ENCODE data around the gene CEND1. TPM values are rescaled to one million over a fixed set of nuclear protein-coding genes. Genes with fewer than 3 reads are reported as not detected.

CEND1 gene
- total and polyA plus RNA-seq, 2 of the 4 experiments (the other 2 are of a cell fraction) = 0.90 to 4.0 TPM

GRCh38 chr11:788953-789940 lies 643 bp downstream of the CEND1 start:
- Histone ChIP-seq H2BK20ac (ENCODE audit: low read depth, low read length) (no peak overlapping the region), H3K23ac (ENCODE audit: low read depth, low read length) (no peak overlapping the region), H3K4me1 (ENCODE audit: control insufficient read depth, insufficient read depth, low read length) (peaks cover 5% of the 10 kb centered on the region), H2AFZ (replicated peaks; ENCODE audit: low read length, poor library complexity) (peak overlapping the region; percentile 53), H4K8ac (ENCODE audit: low read depth in 2 of 2, low read length in 2 of 2) (no peak overlapping the region), H3K4me2 (ENCODE audit: low read depth, low read length) (peak overlapping the region; percentile 44; the same call in 1 of the 2 replicates), H3K9ac (ENCODE audit: low read depth, low read length) (no peak overlapping the region), H2BK15ac (ENCODE audit: low read depth, low read length) (no peak overlapping the region), H3K56ac (ENCODE audit: extremely low read depth, insufficient read depth, low read length) (no peak overlapping the region), H4K91ac (ENCODE audit: insufficient read depth, low read depth, low read length) (no peak overlapping the region), H3K18ac (ENCODE audit: low read depth, low read length) (no peak overlapping the region), H3K27me3 (ENCODE audit: control insufficient read depth, insufficient read depth, low read length) (no peaks in the 10 kb centered on the region), H4K5ac (ENCODE audit: low read depth, low read length) (no peak overlapping the region), H2AK9ac (replicated peaks; ENCODE audit: low read depth, low read length, poor library complexity) (peak overlapping the region; percentile 7), H3K79me1 (ENCODE audit: low read depth in 1 of 2, low read length in 2 of 2) (peaks cover 0 to 8% of the 10 kb centered on the region in 2 experiments; a peak in 2 of 4 replicates), H3K14ac (replicated peaks; ENCODE audit: low read depth, low read length) (no peak overlapping the region), H2BK120ac (ENCODE audit: low read depth, low read length) (no peak overlapping the region), H3K4ac (ENCODE audit: low read depth, low read length) (no peak overlapping the region), H3K9me3 (ENCODE audit: control insufficient read depth, insufficient read depth, low read length) (no peaks in the 10 kb centered on the region), H3K4me3 (ENCODE audit: insufficient read depth, low read depth, low read length) (no peak overlapping the region; the same call in 1 of the 2 replicates), H2BK5ac (ENCODE audit: low read depth, low read length, poor library complexity, severe bottlenecking) (no peak overlapping the region), H4K20me1 (ENCODE audit: insufficient read depth, low read length) (no peaks in the 10 kb centered on the region; the same call in 1 of the 2 replicates), H3K27ac (ENCODE audit: insufficient read depth, low read length) (no peak overlapping the region), H3K9me1 (ENCODE audit: insufficient read depth, low read length) (no peaks in the 10 kb centered on the region), H2AK5ac (ENCODE audit: low read depth, low read length) (no peak overlapping the region; the same call in 1 of the 2 replicates), H3K36me3 (ENCODE audit: control insufficient read depth, insufficient read depth, low read length) (peaks cover 19% of the 10 kb centered on the region; the same call in 1 of the 2 replicates)
- POLR2A ChIA-PET (ENCODE audit: unreplicated experiment) = no interaction called here
- intact Hi-C loops (cut with micrococcal nuclease) = no loop called here
- CTCF ChIA-PET = no interaction called here
- BruUV-seq (replicated peaks) = no TSS peak
- no peak for DNase-seq
- 46% methylated on average over 10 of the region's 31 CpGs; no CpG with 5 or more reads in 1 of the 2 experiments for WGBS, 2 experiments (ENCODE audit: extremely low coverage in 2 of 2, insufficient read length in 1 of 2)
- dilution Hi-C loops (cut with HindIII; ENCODE audit: low sequenced_read_pairs, unreplicated experiment) = no loop called here
- TF ChIP-seq, protein P1, sequence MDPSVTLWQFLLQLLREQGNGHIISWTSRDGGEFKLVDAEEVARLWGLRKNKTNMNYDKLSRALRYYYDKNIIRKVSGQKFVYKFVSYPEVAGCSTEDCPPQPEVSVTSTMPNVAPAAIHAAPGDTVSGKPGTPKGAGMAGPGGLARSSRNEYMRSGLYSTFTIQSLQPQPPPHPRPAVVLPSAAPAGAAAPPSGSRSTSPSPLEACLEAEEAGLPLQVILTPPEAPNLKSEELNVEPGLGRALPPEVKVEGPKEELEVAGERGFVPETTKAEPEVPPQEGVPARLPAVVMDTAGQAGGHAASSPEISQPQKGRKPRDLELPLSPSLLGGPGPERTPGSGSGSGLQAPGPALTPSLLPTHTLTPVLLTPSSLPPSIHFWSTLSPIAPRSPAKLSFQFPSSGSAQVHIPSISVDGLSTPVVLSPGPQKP (IDR thresholded peaks at IDR 0.05; ENCODE audit: borderline replicate concordance, low read depth, low read length) = no peak
- no peak for TF ChIP-seq MAZ (IDR thresholded peaks at IDR 0.05; ENCODE audit: borderline replicate concordance, low read depth, low read length)
- TF ChIP-seq MAFK (IDR thresholded peaks at IDR 0.05; ENCODE audit: low read depth, low read length) = no peak
- no peak for TF ChIP-seq RFX5 (IDR thresholded peaks at IDR 0.05; ENCODE audit: low read depth, low read length)
- TF ChIP-seq CEBPB (IDR thresholded peaks at IDR 0.05; ENCODE audit: low read depth, low read length) = no peak
- TF ChIP-seq SMC3 (IDR thresholded peaks at IDR 0.05; ENCODE audit: low read depth, low read length) = no peak
- TF ChIP-seq, protein P2, sequence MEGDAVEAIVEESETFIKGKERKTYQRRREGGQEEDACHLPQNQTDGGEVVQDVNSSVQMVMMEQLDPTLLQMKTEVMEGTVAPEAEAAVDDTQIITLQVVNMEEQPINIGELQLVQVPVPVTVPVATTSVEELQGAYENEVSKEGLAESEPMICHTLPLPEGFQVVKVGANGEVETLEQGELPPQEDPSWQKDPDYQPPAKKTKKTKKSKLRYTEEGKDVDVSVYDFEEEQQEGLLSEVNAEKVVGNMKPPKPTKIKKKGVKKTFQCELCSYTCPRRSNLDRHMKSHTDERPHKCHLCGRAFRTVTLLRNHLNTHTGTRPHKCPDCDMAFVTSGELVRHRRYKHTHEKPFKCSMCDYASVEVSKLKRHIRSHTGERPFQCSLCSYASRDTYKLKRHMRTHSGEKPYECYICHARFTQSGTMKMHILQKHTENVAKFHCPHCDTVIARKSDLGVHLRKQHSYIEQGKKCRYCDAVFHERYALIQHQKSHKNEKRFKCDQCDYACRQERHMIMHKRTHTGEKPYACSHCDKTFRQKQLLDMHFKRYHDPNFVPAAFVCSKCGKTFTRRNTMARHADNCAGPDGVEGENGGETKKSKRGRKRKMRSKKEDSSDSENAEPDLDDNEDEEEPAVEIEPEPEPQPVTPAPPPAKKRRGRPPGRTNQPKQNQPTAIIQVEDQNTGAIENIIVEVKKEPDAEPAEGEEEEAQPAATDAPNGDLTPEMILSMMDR (conservative IDR thresholded peaks at IDR 0.05; ENCODE audit: low read depth, low read length) = no peak
- no peak for TF ChIP-seq MXI1 (IDR thresholded peaks at IDR 0.05; ENCODE audit: borderline replicate concordance, low read depth, low read length)
- TF ChIP-seq RCOR1 (IDR thresholded peaks at IDR 0.05; ENCODE audit: insufficient replicate concordance, low read length) = no peak
- TF ChIP-seq RAD21 (IDR thresholded peaks at IDR 0.05; ENCODE audit: low read length) = no peak
- in situ Hi-C loops (cut with MboI; ENCODE audit: low sequenced_read_pairs) = no loop called here
- ATAC-seq (ENCODE audit: low read depth) = no peak; the same call in 1 of the 2 replicates

Data from IMR-90 (cell line).